ENCODE results near the gene MERTK.

DNA sequence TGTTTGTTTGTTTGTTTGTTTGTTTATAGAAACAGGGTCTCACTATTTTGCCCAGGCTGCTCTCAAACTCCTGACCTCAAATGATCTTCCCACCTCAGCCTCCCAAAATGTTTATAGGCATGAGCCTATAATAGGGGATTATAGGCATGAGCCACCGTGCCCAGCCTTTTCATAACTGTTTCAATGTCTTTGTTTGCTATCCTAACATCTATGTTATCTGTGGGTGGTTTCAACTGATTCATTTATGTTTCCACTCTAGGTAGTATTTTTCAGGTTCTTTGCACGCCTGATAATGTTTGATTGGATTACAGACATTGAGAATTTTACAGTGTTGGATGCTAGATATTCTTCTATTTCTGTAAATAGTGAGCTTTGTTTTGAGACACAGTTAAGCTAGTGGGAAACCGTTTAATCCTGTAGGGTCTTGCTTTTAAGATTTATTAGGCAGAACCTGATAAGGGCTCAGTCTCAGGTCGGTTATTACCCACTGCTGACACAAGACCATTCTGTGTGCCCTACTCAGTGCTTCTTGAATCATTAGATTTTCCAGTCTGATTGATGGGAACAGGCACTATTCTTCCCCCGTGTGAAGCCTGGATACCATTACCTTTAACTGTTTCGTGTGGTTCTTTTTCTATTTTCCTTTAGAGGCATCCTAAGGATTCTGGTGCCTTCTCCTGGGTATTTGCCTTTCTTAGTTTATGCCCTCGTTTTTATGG lies 80.2 kb downstream of the MERTK start:
- TF ChIP-seq ZNF567 (CRISPR knock-in tag; IDR thresholded peaks at IDR 0.05; ENCODE audit: borderline replicate concordance) (no peak), SIX4 (CRISPR knock-in tag; IDR thresholded peaks at IDR 0.05) (no peak), PHF21A (CRISPR knock-in tag; IDR thresholded peaks at IDR 0.05) (no peak), POLR2AphosphoS5 (IDR thresholded peaks at IDR 0.05; ENCODE audit: low read depth, low read length) (no peak), CBFB (CRISPR knock-in tag; IDR thresholded peaks at IDR 0.05) (no peak), KDM3A (CRISPR knock-in tag; IDR thresholded peaks at IDR 0.05; ENCODE audit: low read depth) (no peak), CTCF (CRISPR knock-in tag; IDR thresholded peaks at IDR 0.05) (no peak), MXI1 (IDR thresholded peaks at IDR 0.05; ENCODE audit: borderline replicate concordance, low read depth, low read length) (no peak), MIER3 (CRISPR knock-in tag; IDR thresholded peaks at IDR 0.05; ENCODE audit: borderline replicate concordance) (no peak)
- TF ChIP-seq, protein P1, sequence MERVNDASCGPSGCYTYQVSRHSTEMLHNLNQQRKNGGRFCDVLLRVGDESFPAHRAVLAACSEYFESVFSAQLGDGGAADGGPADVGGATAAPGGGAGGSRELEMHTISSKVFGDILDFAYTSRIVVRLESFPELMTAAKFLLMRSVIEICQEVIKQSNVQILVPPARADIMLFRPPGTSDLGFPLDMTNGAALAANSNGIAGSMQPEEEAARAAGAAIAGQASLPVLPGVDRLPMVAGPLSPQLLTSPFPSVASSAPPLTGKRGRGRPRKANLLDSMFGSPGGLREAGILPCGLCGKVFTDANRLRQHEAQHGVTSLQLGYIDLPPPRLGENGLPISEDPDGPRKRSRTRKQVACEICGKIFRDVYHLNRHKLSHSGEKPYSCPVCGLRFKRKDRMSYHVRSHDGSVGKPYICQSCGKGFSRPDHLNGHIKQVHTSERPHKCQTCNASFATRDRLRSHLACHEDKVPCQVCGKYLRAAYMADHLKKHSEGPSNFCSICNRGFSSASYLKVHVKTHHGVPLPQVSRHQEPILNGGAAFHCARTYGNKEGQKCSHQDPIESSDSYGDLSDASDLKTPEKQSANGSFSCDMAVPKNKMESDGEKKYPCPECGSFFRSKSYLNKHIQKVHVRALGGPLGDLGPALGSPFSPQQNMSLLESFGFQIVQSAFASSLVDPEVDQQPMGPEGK (CRISPR knock-in tag; IDR thresholded peaks at IDR 0.05), result no peak
- TF ChIP-seq, protein P2, sequence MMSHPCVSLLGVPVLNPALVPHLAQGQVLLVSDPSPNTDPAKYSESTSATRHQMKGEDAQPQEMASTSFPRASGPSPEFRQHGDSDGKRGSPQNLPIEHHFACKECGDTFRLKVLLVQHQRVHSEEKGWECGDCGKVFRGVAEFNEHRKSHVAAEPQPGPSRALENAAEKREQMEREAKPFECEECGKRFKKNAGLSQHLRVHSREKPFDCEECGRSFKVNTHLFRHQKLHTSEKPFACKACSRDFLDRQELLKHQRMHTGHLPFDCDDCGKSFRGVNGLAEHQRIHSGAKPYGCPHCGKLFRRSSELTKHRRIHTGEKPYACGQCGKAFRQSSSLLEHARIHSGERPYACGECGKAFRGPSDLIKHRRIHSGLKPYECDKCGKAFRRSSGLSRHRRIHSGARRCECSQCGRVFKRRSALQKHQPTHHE (CRISPR knock-in tag; IDR thresholded peaks at IDR 0.05; ENCODE audit: borderline replicate concordance), result no peak
